WERI-Rb-1 (cell line): ENCODE results near the gene DCC.

Source experiments
- DNase-seq: peaks from one replicate; pipeline ENCODE4 v3.0.0-alpha.2; 2020
- H3K27ac ChIP-seq: fragments of 250-450 bp; sonication (Bioruptor Pico); 2 replicates; pipeline ENCODE4 v1.5.1; 2020; ENCODE audit warnings: mild to moderate bottlenecking, moderate library complexity
- H3K27me3 ChIP-seq: fragments of 250-450 bp; sonication (Bioruptor Pico); 2 replicates; pipeline ENCODE4 v1.5.1; 2021; ENCODE audit warnings: mild to moderate bottlenecking, low read depth, moderate library complexity; ENCODE audit not compliant: insufficient read depth, severe bottlenecking
- H3K36me3 ChIP-seq: fragments of 250-450 bp; sonication (Bioruptor Pico); 2 replicates; pipeline ENCODE4 v1.5.1; 2020; ENCODE audit warnings: mild to moderate bottlenecking, moderate library complexity
- H3K4me3 ChIP-seq: 2 replicates; pipeline ENCODE4 v1.5.1; 2011; ENCODE audit warnings: low read depth, mild to moderate bottlenecking, control low read depth, low read length
- H3K9me3 ChIP-seq: fragments of 250-450 bp; sonication (Bioruptor Pico); 2 replicates; pipeline ENCODE4 v1.5.1; 2021; ENCODE audit warnings: mild to moderate bottlenecking, moderate library complexity; ENCODE audit not compliant: severe bottlenecking
- TF ChIP-seq, protein P1 (sequence below): IDR thresholded peaks from 2 replicates; pipeline ENCODE4 v1.5.1; 2011; ENCODE audit warnings: low read depth, mild to moderate bottlenecking, control low read depth, inconsistent platforms, low read length

The DCC gene

DNA sequence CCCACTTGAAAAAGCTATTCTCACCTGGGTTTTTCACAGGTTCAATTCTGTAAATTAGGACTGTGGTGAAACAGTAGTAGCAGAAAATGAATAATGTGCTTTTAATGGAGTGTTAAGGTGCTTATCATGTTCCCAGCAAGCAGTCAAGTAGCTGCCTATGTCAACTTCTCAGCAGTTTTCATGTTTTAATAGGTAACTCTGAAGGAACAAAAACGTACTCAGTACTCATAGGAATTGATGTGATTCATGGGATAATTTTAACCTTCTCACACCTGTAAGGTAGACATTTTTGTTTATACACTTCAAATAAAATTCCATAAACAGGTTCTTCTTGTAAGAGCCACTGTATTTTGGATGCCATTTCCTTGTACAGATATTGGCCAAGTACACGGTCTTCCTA is 1082.9 kb downstream of the DCC start:
- DNase-seq: no peak
- Histone ChIP-seq H3K27ac (no peak overlapping the region), H3K36me3 (no peaks in the 10 kb centered on the region), H3K9me3 (no peaks in the 10 kb centered on the region), H3K27me3 (no peaks in the 10 kb centered on the region), H3K4me3 (no peak overlapping the region)
- TF ChIP-seq, protein P1, sequence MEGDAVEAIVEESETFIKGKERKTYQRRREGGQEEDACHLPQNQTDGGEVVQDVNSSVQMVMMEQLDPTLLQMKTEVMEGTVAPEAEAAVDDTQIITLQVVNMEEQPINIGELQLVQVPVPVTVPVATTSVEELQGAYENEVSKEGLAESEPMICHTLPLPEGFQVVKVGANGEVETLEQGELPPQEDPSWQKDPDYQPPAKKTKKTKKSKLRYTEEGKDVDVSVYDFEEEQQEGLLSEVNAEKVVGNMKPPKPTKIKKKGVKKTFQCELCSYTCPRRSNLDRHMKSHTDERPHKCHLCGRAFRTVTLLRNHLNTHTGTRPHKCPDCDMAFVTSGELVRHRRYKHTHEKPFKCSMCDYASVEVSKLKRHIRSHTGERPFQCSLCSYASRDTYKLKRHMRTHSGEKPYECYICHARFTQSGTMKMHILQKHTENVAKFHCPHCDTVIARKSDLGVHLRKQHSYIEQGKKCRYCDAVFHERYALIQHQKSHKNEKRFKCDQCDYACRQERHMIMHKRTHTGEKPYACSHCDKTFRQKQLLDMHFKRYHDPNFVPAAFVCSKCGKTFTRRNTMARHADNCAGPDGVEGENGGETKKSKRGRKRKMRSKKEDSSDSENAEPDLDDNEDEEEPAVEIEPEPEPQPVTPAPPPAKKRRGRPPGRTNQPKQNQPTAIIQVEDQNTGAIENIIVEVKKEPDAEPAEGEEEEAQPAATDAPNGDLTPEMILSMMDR: no peak

DNA sequence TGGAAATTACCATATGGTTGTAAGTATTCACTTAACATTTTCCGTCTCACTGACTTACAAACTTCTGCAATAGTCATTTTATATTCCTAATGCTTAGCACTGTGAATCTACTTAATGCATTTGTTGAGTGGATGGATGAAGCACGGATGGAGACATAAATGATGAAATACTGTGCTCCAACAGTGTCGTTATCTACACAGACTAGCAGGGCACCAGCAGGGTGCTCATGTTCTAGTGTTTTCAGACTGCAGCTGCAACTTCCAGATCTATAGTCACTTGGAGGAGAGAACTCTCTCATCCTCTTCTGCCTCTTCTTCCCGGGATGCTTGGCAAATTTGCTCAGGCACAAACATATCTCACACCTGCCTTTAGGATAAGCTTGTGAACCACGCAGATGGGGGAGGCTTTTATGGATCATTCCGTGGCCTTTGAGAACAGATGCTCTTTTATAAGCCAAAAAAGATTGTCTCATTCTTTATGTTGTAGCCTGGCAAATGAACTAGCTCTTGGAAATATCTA is 1086.7 kb downstream of the DCC start:
- no peak overlapping the region for H3K27ac ChIP-seq
- TF ChIP-seq, protein P1: no peak

DNA sequence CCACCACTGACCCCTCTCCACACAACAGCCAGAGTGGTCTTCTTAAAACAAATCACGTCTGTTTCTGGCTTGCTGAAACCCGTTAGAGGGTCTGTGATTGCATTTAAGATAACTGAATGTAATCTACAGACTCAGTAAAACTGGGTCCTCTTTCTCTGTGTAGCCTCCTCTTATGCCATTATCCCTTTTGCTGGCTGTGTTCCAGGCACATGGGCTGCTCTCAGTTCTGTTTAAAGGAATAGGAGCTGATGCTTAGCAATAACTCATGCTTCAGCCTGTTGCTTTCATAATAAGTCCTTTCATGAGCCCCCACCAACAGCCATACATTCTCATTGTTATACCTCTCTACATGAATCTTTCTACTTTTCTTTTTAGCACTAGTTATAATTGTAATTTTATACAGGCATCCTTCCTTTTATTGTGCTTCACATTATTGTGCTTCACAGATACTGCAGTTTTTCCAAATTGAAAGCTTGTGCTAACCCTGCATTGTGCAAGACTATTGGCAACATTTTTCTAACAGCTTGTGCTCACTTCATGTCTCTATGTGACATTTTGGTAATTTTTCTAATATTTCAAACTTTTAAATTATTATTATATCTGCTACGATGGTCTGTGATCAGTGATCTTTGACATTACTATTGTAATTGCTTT is 1101.9 kb downstream of the DCC start:
- TF ChIP-seq, protein P1: no peak
- H3K9me3 ChIP-seq: no peaks in the 10 kb centered on the region
- no peaks in the 10 kb centered on the region for H3K36me3 ChIP-seq
- no peak for DNase-seq
- no peaks in the 10 kb centered on the region for H3K27me3 ChIP-seq
- no peak overlapping the region for H3K27ac ChIP-seq
- H3K4me3 ChIP-seq: no peak overlapping the region

More for the DNA sequence above, 1086.7 kb downstream of the DCC start:
- no peaks in the 10 kb centered on the region for H3K36me3 ChIP-seq
- H3K9me3 ChIP-seq: no peaks in the 10 kb centered on the region
- H3K4me3 ChIP-seq: no peak overlapping the region
- DNase-seq: no peak
- H3K27me3 ChIP-seq: no peaks in the 10 kb centered on the region

DNA sequence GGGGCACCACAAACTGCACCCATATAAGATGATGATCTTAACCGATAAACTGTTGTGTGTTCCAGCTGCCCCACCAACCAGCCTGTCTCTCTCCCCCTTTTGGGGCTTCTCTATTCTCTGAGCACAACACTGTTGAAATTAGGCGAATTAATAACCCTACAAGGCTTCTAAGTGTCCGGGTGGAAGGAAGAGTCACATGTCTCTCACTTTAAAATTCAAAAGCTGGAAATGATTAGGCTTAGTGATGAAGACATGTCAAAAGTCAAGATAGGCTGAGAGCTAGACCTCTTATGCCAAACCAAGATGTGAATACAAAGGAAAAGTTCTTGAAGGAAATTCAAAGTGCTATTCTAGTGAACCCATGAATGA is 1102.4 kb downstream of the DCC start:
- DNase-seq: no peak
- no peak overlapping the region for H3K4me3 ChIP-seq
- no peak overlapping the region for H3K27ac ChIP-seq
- TF ChIP-seq, protein P1: no peak
- no peaks in the 10 kb centered on the region for H3K27me3 ChIP-seq
- no peaks in the 10 kb centered on the region for H3K9me3 ChIP-seq
- H3K36me3 ChIP-seq: no peaks in the 10 kb centered on the region

DNA sequence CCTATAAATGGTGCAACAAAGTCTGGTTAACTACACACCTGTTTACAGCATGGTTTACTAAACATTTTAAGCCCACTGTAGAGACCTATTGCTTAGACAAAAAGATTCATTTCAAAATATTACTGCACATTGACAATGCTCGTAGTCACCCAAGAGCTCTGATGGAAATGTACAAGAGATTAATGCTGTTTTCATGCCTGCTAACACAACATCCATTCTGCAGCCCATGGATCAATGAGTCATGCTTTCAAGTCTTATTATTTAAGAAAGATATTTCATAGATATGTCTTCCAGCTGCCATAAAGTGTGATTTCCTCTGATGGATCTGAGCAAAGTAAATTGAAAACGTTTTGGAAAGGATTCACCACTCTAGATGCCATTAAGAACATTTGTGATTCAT is 1103.3 kb downstream of the DCC start:
- no peak for DNase-seq
- TF ChIP-seq, protein P1: no peak
- no peaks in the 10 kb centered on the region for H3K27me3 ChIP-seq
- H3K4me3 ChIP-seq: no peak overlapping the region
- no peak overlapping the region for H3K27ac ChIP-seq
- H3K36me3 ChIP-seq: no peaks in the 10 kb centered on the region
- no peaks in the 10 kb centered on the region for H3K9me3 ChIP-seq

DNA sequence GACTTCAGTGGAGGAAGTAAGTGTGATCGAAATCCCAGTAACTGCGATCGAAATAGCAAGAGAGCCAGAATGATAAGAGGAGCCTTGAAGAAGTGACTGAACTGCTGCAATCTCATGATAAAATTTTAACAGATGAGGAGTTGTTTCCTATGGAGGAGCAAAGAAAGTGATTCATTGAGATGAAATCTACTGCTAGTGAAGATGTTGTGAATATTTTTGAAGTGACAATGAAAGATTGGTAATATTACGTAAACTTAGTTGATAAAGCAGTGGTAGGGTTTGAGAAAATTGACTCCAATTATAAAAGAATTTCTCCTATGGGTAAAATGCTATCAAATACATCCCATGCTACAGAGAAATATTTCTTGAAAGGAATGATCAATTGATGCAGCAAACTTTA is 1103.8 kb downstream of the DCC start:
- TF ChIP-seq, protein P1: no peak
- Histone ChIP-seq H3K4me3 (no peak overlapping the region), H3K9me3 (no peaks in the 10 kb centered on the region), H3K27ac (no peak overlapping the region), H3K27me3 (no peaks in the 10 kb centered on the region), H3K36me3 (no peaks in the 10 kb centered on the region)
- DNase-seq: no peak
